ENCODE data around the gene FNBP1L. TPM values are rescaled to one million over a fixed set of nuclear protein-coding genes. Genes with fewer than 3 reads are reported as not detected.

FNBP1L gene
- total and polyA plus RNA-seq, 2 of the 8 experiments (the other 6 are each of a cell fraction or from before 2014, with no cell fraction given), result 48.9 to 95.9 TPM

GRCh38 chr1:93496520-93496919 lies 48.6 kb downstream of the FNBP1L start:
- Histone ChIP-seq H4K91ac (replicated peaks; ENCODE audit: insufficient read length, low read length) (no peak overlapping the region), H3K4me3 (ENCODE audit: extremely low read depth in 1 of 4, insufficient read depth in 2 of 4, low read depth in 3 of 4, low read length in 4 of 4) (no peak overlapping the region), H3K9ac (replicated peaks in 1 of 4; ENCODE audit: extremely low read depth in 1 of 4, low read depth in 3 of 4, low read length in 3 of 4) (no peak overlapping the region), H2BK5ac (ENCODE audit: low read depth, low read length) (no peak overlapping the region), H3K27me3 (replicated peaks in 1 of 4; ENCODE audit: control insufficient read depth in 3 of 4, extremely low read depth in 1 of 4, insufficient read depth in 3 of 4, low read length in 3 of 4) (no peaks in the 10 kb centered on the region), H2BK12ac (ENCODE audit: low read depth, low read length) (no peak overlapping the region), H2AK5ac (ENCODE audit: low read depth, low read length) (no peak overlapping the region), H2BK120ac (replicated peaks; ENCODE audit: low read depth, low read length) (no peak overlapping the region), H2BK15ac (ENCODE audit: low read length) (no peak overlapping the region), H3K79me2 (ENCODE audit: control insufficient read depth in 1 of 2, insufficient read depth in 2 of 2, low read length in 2 of 2) (peaks cover 15 to 99% of the 10 kb centered on the region in 2 experiments), H3K23me2 (ENCODE audit: low read depth, low read length) (no peaks in the 10 kb centered on the region; the same call in 1 of the 2 replicates), H4K5ac (ENCODE audit: insufficient read length, low read depth, low read length) (no peak overlapping the region), H3K23ac (ENCODE audit: insufficient read length) (no peak overlapping the region), H3K27ac (ENCODE audit: low read depth, low read length) (no peak overlapping the region), H3K9me3 (ENCODE audit: insufficient read depth in 2 of 2, low read depth in 1 of 2, low read length in 1 of 2) (no peaks in the 10 kb centered on the region), H2AFZ (ENCODE audit: low read length) (no peak overlapping the region), H4K8ac (ENCODE audit: extremely low read depth, insufficient read depth, low read length) (no peak overlapping the region), H3K4me2 (ENCODE audit: insufficient read depth in 1 of 2, low read depth in 2 of 2, low read length in 2 of 2) (no peak overlapping the region), H3K14ac (ENCODE audit: insufficient read length) (no peak overlapping the region), H3K36me3 (ENCODE audit: control insufficient read depth in 2 of 4, insufficient read depth in 4 of 4, low read length in 3 of 4) (peaks cover 0 to 7% (median 1%) of the 10 kb centered on the region in 4 experiments; a peak in 2 of 8 replicates), H2BK20ac (ENCODE audit: low read length) (no peak overlapping the region), H3K4me1 (replicated peaks in 1 of 4; ENCODE audit: control insufficient read depth in 3 of 4, insufficient read depth in 4 of 4, low read length in 3 of 4) (peaks cover 0 to 5% (median 2%) of the 10 kb centered on the region in 4 experiments; a peak in 3 of 7 replicates), H3K56ac (replicated peaks; ENCODE audit: insufficient read length, low read depth, low read length) (no peak overlapping the region), H3K18ac (ENCODE audit: extremely low read depth, low read length) (no peak overlapping the region), H3K79me1 (ENCODE audit: low read depth, low read length) (peaks cover 6% of the 10 kb centered on the region; the same call in 1 of the 2 replicates), H4K20me1 (replicated peaks in 1 of 2; ENCODE audit: control insufficient read depth in 1 of 2, insufficient read depth in 2 of 2, low read length in 2 of 2) (peaks cover 0 to 4% of the 10 kb centered on the region in 2 experiments), H3K4ac (replicated peaks; ENCODE audit: insufficient read length, low read depth, low read length) (no peak overlapping the region)
- DNase-seq (ENCODE audit: low read depth in 1 of 2, low spot score in 2 of 2) (no peak), FAIRE-seq (no peak)
- 93% methylated on average over 4 of the region's 4 CpGs; no CpG with 5 or more reads in 1 of the 2 experiments for WGBS, 2 experiments (ENCODE audit: extremely low coverage in 1 of 2, insufficient coverage in 1 of 2, insufficient read length in 1 of 2, insufficient replicate concordance in 2 of 2, low coverage in 1 of 2, low lambda C conversion rate in 2 of 2, missing lambda C conversion rate in 1 of 2)
- ChIA-PET CTCF (ENCODE audit: partially characterized antibody) (interaction anchor here (0.6 kb wide), 1 partner anchor 377 kb away, joined by 3 read pairs; no protein-coding TSS in a partner anchor), POLR2A (ENCODE audit: partially characterized antibody) (interaction anchor here (1.0 kb wide), 1 partner anchor 10 kb away, joined by 3 read pairs; no protein-coding TSS in a partner anchor)
- no peak for TF ChIP-seq HDAC6 (IDR thresholded peaks at IDR 0.05; ENCODE audit: low read depth, low read length)
- TF ChIP-seq FOSL1 (IDR thresholded peaks at IDR 0.05; ENCODE audit: insufficient read depth, low read depth, low read length), result no peak
- TF ChIP-seq SIN3A (conservative IDR thresholded peaks at IDR 0.05 in 1 of 2, IDR thresholded peaks at IDR 0.05 in 1 of 2; ENCODE audit: low read depth in 1 of 2, low read length in 2 of 2), result no peak
- no peak for TF ChIP-seq CEBPB (IDR thresholded peaks at IDR 0.05; ENCODE audit: low read depth, low read length)
- no peak for TF ChIP-seq SAP30 (IDR thresholded peaks at IDR 0.05; ENCODE audit: insufficient read depth, insufficient replicate concordance, low read length)
- TF ChIP-seq RNF2 (IDR thresholded peaks at IDR 0.05; ENCODE audit: borderline replicate concordance, low read depth, low read length, missing control alignments, poor library complexity, severe bottlenecking), result no peak

Measured in H1 (cell line).